Brain microvascular endothelial cell (primary cell): ENCODE measurements around the gene ARHGAP25.

Source experiments
- DNase-seq: peaks from one replicate; pipeline ENCODE4 v3.0.0-alpha.2; 2020
- H3K27ac ChIP-seq: fragments of 250-450 bp; sonication (Bioruptor Pico); 2 replicates; pipeline ENCODE4 v1.5.1; 2020; ENCODE audit warnings: mild to moderate bottlenecking, moderate library complexity
- H3K27me3 ChIP-seq: fragments of 250-450 bp; sonication (Bioruptor Pico); replicated peaks from 2 replicates; pipeline ENCODE4 v1.5.1; 2020; ENCODE audit warnings: mild to moderate bottlenecking
- H3K36me3 ChIP-seq: fragments of 250-450 bp; sonication (Bioruptor Pico); replicated peaks from 2 replicates; pipeline ENCODE4 v1.5.1; 2020; ENCODE audit warnings: mild to moderate bottlenecking
- H3K4me3 ChIP-seq: 2 replicates; pipeline ENCODE4 v1.5.1; 2011; ENCODE audit warnings: low read depth, mild to moderate bottlenecking, control low read depth, low read length, moderate library complexity
- CTCF ChIP-seq: IDR thresholded peaks from 2 replicates; pipeline ENCODE4 v1.5.1; 2011; ENCODE audit warnings: low read depth, mild to moderate bottlenecking, moderate library complexity, low read length, control low read depth, inconsistent platforms; ENCODE audit errors: missing control alignments
- in situ Hi-C: cut with HindIII; loops from 2 replicates; pipeline ENCODE4 v1.10.0; 2017; ENCODE audit warnings: low sequenced_read_pairs, low pct_ligation_motif_present

ARHGAP25 gene

GRCh38 chr2:68850524-68850923 lies 115.9 kb downstream of the ARHGAP25 start:
- in situ Hi-C loops, result no loop called here
- Histone ChIP-seq H3K4me3 (no peak overlapping the region), H3K36me3 (no peaks in the 10 kb centered on the region), H3K27me3 (no peaks in the 10 kb centered on the region), H3K27ac (no peak overlapping the region)
- DNase-seq, result no peak
- TF ChIP-seq CTCF, result no peak

- H3K27ac ChIP-seq, result no peak overlapping the region
- DNase-seq, result peak; percentile 30
- no peak overlapping the region for H3K4me3 ChIP-seq
- H3K27me3 ChIP-seq, result no peaks in the 10 kb centered on the region
- no peaks in the 10 kb centered on the region for H3K36me3 ChIP-seq
- TF ChIP-seq CTCF, result no peak
- in situ Hi-C loops, result no loop called here
Measured at GRCh38 chr2:68853035-68853434, 118.4 kb downstream of the ARHGAP25 start.

DNA sequence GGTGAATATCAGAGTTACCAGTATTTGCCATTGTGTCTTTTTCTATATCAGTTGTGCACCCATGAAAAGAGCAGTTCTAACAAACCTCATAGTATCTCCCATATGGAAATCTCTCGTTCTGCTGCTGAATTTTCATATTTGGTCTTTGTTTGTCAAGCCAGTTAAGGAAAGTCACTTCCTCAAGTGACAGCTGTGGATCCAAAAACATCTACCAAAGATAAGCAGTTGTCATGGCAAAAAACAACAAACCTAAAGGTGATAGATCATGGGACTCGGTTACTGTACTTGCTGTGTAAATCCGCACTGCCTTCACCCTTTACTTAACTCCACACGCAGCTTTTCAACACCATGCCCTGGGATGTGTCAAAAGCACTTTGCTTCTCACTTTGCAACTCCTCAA lies 119.3 kb downstream of the ARHGAP25 start:
- TF ChIP-seq CTCF, result no peak
- no peaks in the 10 kb centered on the region for H3K36me3 ChIP-seq
- no peak overlapping the region for H3K4me3 ChIP-seq
- peaks cover 3% of the 10 kb centered on the region for H3K27me3 ChIP-seq
- in situ Hi-C loops, result no loop called here
- no peak for DNase-seq
- no peak overlapping the region for H3K27ac ChIP-seq

DNA sequence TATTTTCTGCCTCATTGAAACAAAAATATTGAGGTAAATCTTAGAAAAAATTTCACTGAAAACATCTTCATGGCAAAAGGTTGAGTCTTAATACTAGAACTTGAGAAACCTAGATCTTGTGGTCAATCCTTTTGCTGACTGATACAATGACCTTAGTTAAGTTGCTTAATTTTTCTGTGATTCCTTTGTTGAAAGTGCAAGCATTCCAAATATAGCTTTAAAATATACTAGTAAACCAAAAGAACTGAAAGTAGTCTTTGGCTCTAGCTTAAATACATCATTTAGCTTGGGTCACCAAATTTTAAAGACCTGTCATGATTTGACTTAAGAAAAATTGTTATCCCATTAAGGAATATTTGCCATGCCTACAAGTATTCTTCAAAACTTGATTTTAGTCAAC lies 119.9 kb downstream of the ARHGAP25 start:
- TF ChIP-seq CTCF, result no peak
- H3K36me3 ChIP-seq, result no peaks in the 10 kb centered on the region
- DNase-seq, result no peak
- H3K27me3 ChIP-seq, result peaks cover 3% of the 10 kb centered on the region
- H3K4me3 ChIP-seq, result no peak overlapping the region
- in situ Hi-C loops, result no loop called here
- no peak overlapping the region for H3K27ac ChIP-seq

DNA sequence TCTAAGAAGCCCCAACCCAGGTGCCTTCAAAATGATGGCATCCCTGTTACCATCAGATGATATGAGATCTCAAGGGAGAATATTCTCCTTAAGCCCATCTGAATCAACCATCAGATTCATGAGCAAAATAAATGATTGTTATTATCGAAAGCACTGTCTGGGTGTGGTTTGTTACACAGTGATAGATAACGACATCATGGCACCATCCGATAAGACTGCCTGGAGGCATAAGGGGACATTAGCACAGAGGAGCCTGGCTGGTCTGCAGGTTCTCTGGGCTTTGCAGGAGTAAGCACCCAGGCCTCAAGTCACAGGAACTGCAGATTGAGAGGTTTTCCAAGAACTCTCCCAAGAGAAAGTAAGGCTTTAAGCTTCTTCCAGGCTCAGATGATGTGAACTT lies 120.9 kb downstream of the ARHGAP25 start:
- peaks cover 3% of the 10 kb centered on the region for H3K27me3 ChIP-seq
- no peak overlapping the region for H3K27ac ChIP-seq
- no peaks in the 10 kb centered on the region for H3K36me3 ChIP-seq
- in situ Hi-C loops, result no loop called here
- DNase-seq, result no peak
- no peak for TF ChIP-seq CTCF
- H3K4me3 ChIP-seq, result no peak overlapping the region

DNA sequence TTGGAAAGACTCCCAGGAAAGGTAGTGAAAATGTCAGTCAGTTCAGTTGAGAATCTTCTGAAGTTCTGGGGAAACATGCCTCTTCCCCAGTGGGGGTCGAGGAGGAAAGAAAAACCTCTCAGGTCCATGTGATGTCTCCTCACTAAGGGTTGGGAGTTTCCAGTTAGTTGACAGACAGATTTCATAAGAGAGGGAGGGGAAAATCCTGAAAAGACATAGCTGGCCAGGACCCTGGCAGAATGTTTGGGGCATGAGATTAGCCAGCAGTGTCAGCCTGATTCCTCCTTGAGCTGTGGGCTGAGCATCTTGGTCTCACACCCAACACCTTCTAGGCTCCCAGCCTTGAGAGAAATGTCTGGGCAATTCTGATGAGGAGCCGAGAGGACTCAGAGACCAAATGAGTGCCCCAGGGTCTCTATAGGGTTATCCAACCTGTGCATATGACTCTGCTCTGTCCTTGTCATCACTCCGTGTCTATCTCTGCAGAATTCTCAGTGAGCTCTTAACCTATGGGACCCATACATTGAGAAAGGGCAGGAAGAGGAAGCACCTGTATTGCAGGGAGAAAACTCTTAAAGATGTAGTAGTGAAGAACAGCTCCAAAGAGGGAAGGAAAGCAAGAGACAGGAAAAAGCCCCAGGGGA lies 122.7 kb downstream of the ARHGAP25 start:
- no peak for DNase-seq
- no peak for TF ChIP-seq CTCF
- Histone ChIP-seq H3K4me3 (no peak overlapping the region), H3K27ac (no peak overlapping the region), H3K27me3 (peaks cover 3% of the 10 kb centered on the region), H3K36me3 (no peaks in the 10 kb centered on the region)
- in situ Hi-C loops, result no loop called here
